Neuronal stem cell (in vitro differentiated cells): ENCODE measurements around the gene LRCH2. TPM values are rescaled to one million over a fixed set of nuclear protein-coding genes. Genes with fewer than 3 reads are reported as not detected.

ENCODE experiments used
- DNase-seq: peaks from one replicate; pipeline ENCODE4 v3.0.0-alpha.2; 2013; ENCODE audit warnings: low spot score
- H2AFZ ChIP-seq: one replicate; pipeline ENCODE4 v1.6.1; 2013; ENCODE audit warnings: mild to moderate bottlenecking, low read length, inconsistent platforms
- H2AK5ac ChIP-seq: 2 replicates; pipeline ENCODE4 v1.6.1; 2013; ENCODE audit warnings: low read depth, mild to moderate bottlenecking, inconsistent platforms, low read length, moderate library complexity, mixed read lengths
- H2BK120ac ChIP-seq: 2 replicates; pipeline ENCODE4 v1.6.1; 2013; ENCODE audit warnings: low read depth, mild to moderate bottlenecking, inconsistent platforms, low read length, moderate library complexity, mixed read lengths
- H2BK12ac ChIP-seq: one replicate; pipeline ENCODE4 v1.6.1; 2013; ENCODE audit warnings: low read length, inconsistent platforms
- H2BK15ac ChIP-seq: 2 replicates; pipeline ENCODE4 v1.6.1; 2013; ENCODE audit warnings: mild to moderate bottlenecking, low read length, inconsistent platforms, mixed read lengths
- H2BK5ac ChIP-seq: one replicate; pipeline ENCODE4 v1.6.1; 2013; ENCODE audit warnings: inconsistent platforms, mild to moderate bottlenecking, low read length, moderate library complexity
- H3K14ac ChIP-seq: one replicate; pipeline ENCODE4 v1.6.1; 2013; ENCODE audit warnings: low read length, inconsistent platforms
- H3K18ac ChIP-seq: 2 replicates; pipeline ENCODE4 v1.6.1; 2013; ENCODE audit warnings: low read length, inconsistent platforms
- H3K23ac ChIP-seq: 2 replicates; pipeline ENCODE4 v1.6.1; 2013; ENCODE audit warnings: low read depth, mild to moderate bottlenecking, mixed read lengths, low read length, inconsistent platforms; ENCODE audit not compliant: poor library complexity
- H3K27ac ChIP-seq: replicated peaks from 3 replicates; pipeline ENCODE4 v1.5.1; 2013; ENCODE audit warnings: low read length, inconsistent platforms
- H3K27me3 ChIP-seq, 3 experiments: 2 replicates each; pipeline ENCODE4 v1.6.1; 2013; ENCODE audit warnings: low read length in 3 of 3, mild to moderate bottlenecking in 2 of 3, inconsistent platforms in 1 of 3, low read depth in 1 of 3, mixed read lengths in 1 of 3, moderate library complexity in 1 of 3; ENCODE audit not compliant: control insufficient read depth in 3 of 3, insufficient read depth in 3 of 3
- H3K36me3 ChIP-seq, 2 donors: replicated peaks in 1 of 2; 2 replicates each; pipeline ENCODE4 v1.6.1; 2013; ENCODE audit warnings: low read length in 2 of 2; ENCODE audit not compliant: control insufficient read depth in 2 of 2, insufficient read depth in 2 of 2
- H3K4ac ChIP-seq: 2 replicates; pipeline ENCODE4 v1.6.1; 2013; ENCODE audit warnings: inconsistent platforms, mild to moderate bottlenecking, low read length, moderate library complexity
- H3K4me1 ChIP-seq, 2 donors: 1 replicate in 1 of 2; 2 replicates in 1 of 2; pipeline ENCODE4 v1.6.1; 2013; ENCODE audit warnings: low read length in 2 of 2, low read depth in 1 of 2; ENCODE audit not compliant: control insufficient read depth in 2 of 2, insufficient read depth in 1 of 2
- H3K4me2 ChIP-seq: one replicate; pipeline ENCODE4 v1.6.1; 2013; ENCODE audit warnings: mild to moderate bottlenecking, low read length, inconsistent platforms; ENCODE audit not compliant: insufficient read depth, poor library complexity, severe bottlenecking
- H3K4me3 ChIP-seq, 2 donors: 2 replicates each; pipeline ENCODE4 v1.5.1; 2013; ENCODE audit warnings: low read length in 2 of 2, mild to moderate bottlenecking in 2 of 2, inconsistent platforms in 1 of 2, moderate library complexity in 1 of 2
- H3K79me1 ChIP-seq: one replicate; pipeline ENCODE4 v1.6.1; 2013; ENCODE audit warnings: low read depth, mild to moderate bottlenecking, inconsistent platforms, low read length, moderate library complexity
- H3K9ac ChIP-seq: one replicate; pipeline ENCODE4 v1.6.1; 2013; ENCODE audit warnings: mild to moderate bottlenecking, low read depth, low read length, inconsistent platforms; ENCODE audit not compliant: poor library complexity
- H3K9me3 ChIP-seq, 2 donors: replicated peaks in 1 of 2; 2 replicates each; pipeline versions ENCODE3 to v1.6.1; 2013; ENCODE audit warnings: low read length in 2 of 2, mild to moderate bottlenecking in 2 of 2, inconsistent platforms in 1 of 2, low read depth in 1 of 2, mixed read lengths in 1 of 2, moderate library complexity in 1 of 2; ENCODE audit not compliant: control insufficient read depth in 2 of 2, insufficient read depth in 1 of 2
- H4K8ac ChIP-seq: one replicate; pipeline ENCODE4 v1.6.1; 2013; ENCODE audit warnings: low read depth, mild to moderate bottlenecking, inconsistent platforms, low read length, moderate library complexity
- H4K91ac ChIP-seq: one replicate; pipeline ENCODE4 v1.6.1; 2013; ENCODE audit warnings: low read length, low read depth, mild to moderate bottlenecking, inconsistent platforms; ENCODE audit not compliant: poor library complexity
- WGBS, 2 donors: extraction: QIAGEN DNeasy Blood & Tissue Kit; methylation state at CpG; one replicate each; pipeline ENCODE4 v1.1.7; 2013; ENCODE audit warnings: missing lambda C conversion rate in 2 of 2, mixed read lengths in 1 of 2; ENCODE audit not compliant: insufficient read length in 2 of 2, insufficient replicate concordance in 1 of 2; ENCODE audit errors: extremely low coverage in 2 of 2; 5-methylcytosine and 5-hydroxymethylcytosine counted together
- small RNA-seq: library from polyadenylated mRNA; stranded (forward); fragments of <200 nt; extraction: miRNeasy Mini kit (QIAGEN cat#:217004); gene quantifications from one replicate; pipeline ENCODE3, GENCODE V24; 2013; ENCODE audit not compliant: insufficient read depth

The LRCH2 gene

GRCh38 chrX:115068896-115069295, 165.0 kb downstream of the LRCH2 start:
- Histone ChIP-seq H3K27me3 (peaks cover 0 to 4% (median 0%) of the 10 kb centered on the region in 3 experiments), H4K91ac (no peak overlapping the region), H3K4me1 (no peaks in the 10 kb centered on the region), H3K4me3 (no peak overlapping the region), H3K4ac (no peak overlapping the region), H3K79me1 (no peaks in the 10 kb centered on the region), H2BK5ac (no peak overlapping the region), H2BK120ac (no peak overlapping the region), H3K9ac (no peak overlapping the region), H2AK5ac (no peak overlapping the region), H3K4me2 (no peak overlapping the region), H2BK15ac (no peak overlapping the region), H3K14ac (no peak overlapping the region), H3K23ac (no peak overlapping the region), H4K8ac (no peak overlapping the region), H3K36me3 (no peaks in the 10 kb centered on the region), H2BK12ac (no peak overlapping the region), H3K18ac (no peak overlapping the region), H3K27ac (no peak overlapping the region), H2AFZ (no peak overlapping the region), H3K9me3 (no peaks in the 10 kb centered on the region)
- DNase-seq = no peak
- no CpG with 5 or more reads among the region's 27 CpGs for WGBS, 2 donors

DNA sequence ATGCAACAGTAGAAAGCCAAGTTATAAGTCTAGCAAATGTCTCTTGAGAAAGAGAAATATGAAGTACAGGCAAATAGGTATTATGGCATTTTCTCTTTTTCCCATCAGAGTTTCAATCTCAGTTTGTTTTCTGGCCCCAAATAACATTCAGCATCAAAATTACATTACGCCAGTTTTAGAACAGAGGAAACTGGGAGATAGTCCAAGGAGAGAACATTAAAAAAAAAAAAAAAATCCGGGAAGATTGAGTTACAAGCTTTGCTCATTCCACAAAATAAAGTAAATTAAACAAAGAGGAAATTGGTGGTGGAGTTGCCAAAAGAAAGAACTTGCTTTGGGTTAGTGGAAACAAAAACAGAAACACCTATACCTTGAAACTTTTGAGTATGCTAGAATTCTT, 166.1 kb downstream of the LRCH2 start:
- no peak overlapping the region for H2BK15ac ChIP-seq
- no peak overlapping the region for H2AFZ ChIP-seq
- no peak overlapping the region for H3K23ac ChIP-seq
- no peak overlapping the region for H3K9ac ChIP-seq
- no peak overlapping the region for H3K14ac ChIP-seq
- no peak overlapping the region for H2AK5ac ChIP-seq
- no peak overlapping the region for H4K91ac ChIP-seq
- H3K4me2 ChIP-seq = no peak overlapping the region
- H3K36me3 ChIP-seq = no peaks in the 10 kb centered on the region
- H3K18ac ChIP-seq = no peak overlapping the region
- H3K4ac ChIP-seq = no peak overlapping the region
- no peaks in the 10 kb centered on the region for H3K9me3 ChIP-seq
- no peaks in the 10 kb centered on the region for H3K79me1 ChIP-seq
- no peaks in the 10 kb centered on the region for H3K4me1 ChIP-seq
- no peak overlapping the region for H3K4me3 ChIP-seq
- H3K27ac ChIP-seq = no peak overlapping the region
- no peak overlapping the region for H2BK5ac ChIP-seq
- WGBS, 2 donors = no CpG with 5 or more reads among the region's 2 CpGs
- no peak overlapping the region for H2BK120ac ChIP-seq
- H3K27me3 ChIP-seq = peaks cover 0 to 4% (median 0%) of the 10 kb centered on the region in 3 experiments
- no peak overlapping the region for H4K8ac ChIP-seq
- no peak overlapping the region for H2BK12ac ChIP-seq
- DNase-seq = no peak

GRCh38 chrX:115065304-115065703, 168.6 kb downstream of the LRCH2 start:
- Histone ChIP-seq H3K79me1 (no peaks in the 10 kb centered on the region), H3K4ac (no peak overlapping the region), H3K27ac (no peak overlapping the region), H3K14ac (no peak overlapping the region), H3K23ac (no peak overlapping the region), H3K18ac (no peak overlapping the region), H4K91ac (no peak overlapping the region), H2BK5ac (no peak overlapping the region), H2AFZ (no peak overlapping the region), H3K36me3 (no peaks in the 10 kb centered on the region), H2AK5ac (no peak overlapping the region), H3K4me1 (no peaks in the 10 kb centered on the region), H3K9ac (no peak overlapping the region), H3K27me3 (no peaks in the 10 kb centered on the region), H3K4me3 (no peak overlapping the region), H2BK12ac (no peak overlapping the region), H3K9me3 (no peaks in the 10 kb centered on the region), H2BK120ac (no peak overlapping the region), H2BK15ac (no peak overlapping the region), H4K8ac (no peak overlapping the region), H3K4me2 (no peak overlapping the region)
- no peak for DNase-seq

Small RNA genes within 50 kb of the gene (small RNA-seq; reads per million reads assigned to genes)
- gene RF00019 (not detected), gene SNORA35B (22.5 reads per million, percentile 82 among the genes with 10 or more reads in this experiment)
